Measurements from ENCODE around the gene SIGLEC15.
"Not testable (repeated sequence)": the region's sequence is repeated elsewhere in the genome, so short reads cannot be mapped to it uniquely, and the experiment has no call there.

Gene SIGLEC15, protein sequence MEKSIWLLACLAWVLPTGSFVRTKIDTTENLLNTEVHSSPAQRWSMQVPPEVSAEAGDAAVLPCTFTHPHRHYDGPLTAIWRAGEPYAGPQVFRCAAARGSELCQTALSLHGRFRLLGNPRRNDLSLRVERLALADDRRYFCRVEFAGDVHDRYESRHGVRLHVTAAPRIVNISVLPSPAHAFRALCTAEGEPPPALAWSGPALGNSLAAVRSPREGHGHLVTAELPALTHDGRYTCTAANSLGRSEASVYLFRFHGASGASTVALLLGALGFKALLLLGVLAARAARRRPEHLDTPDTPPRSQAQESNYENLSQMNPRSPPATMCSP

DNA sequence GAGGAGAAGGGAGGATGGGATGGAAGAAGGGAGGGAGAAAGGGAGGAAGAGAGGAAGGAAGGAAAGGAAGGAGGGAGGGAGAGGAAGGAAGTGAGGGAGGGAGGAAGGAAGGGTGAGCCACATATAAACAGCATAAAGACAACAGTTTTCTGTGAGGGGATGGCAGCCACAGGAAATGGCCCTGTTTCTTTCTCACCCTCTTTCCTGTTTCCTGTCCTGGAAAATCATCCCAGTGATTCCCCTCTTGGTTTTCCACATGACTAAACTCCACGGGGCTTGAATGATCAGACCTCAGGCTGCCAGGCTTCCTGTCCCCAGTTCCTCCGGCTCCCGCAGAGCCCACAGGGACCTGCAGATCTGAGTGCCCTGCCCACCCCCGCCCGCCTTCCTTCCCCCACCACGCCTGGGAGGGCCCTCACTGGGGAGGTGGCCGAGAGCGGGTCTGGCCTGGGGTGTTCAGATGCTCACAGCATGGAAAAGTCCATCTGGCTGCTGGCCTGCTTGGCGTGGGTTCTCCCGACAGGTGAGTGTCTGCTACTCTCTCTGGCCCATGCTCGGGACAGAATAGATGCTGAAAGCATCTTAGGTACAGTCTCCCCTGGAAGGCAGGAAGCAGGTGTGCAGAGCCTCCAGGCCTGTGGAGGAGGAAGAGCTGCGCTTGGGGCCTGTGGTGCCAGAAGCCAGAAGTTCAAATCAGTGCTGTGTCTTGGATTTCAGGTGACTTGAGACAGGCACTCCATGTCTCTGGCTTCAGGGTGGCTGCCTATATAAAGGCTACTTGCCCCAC lies at the start of gene SIGLEC15:
Gene SIGLEC15 (plus strand): TSS at position 418 of the 787 bp plus-strand sequence. CDS start 54 bp downstream, at position 472.
- DNase-seq (ENCODE audit: low spot score), result no peak

DNA sequence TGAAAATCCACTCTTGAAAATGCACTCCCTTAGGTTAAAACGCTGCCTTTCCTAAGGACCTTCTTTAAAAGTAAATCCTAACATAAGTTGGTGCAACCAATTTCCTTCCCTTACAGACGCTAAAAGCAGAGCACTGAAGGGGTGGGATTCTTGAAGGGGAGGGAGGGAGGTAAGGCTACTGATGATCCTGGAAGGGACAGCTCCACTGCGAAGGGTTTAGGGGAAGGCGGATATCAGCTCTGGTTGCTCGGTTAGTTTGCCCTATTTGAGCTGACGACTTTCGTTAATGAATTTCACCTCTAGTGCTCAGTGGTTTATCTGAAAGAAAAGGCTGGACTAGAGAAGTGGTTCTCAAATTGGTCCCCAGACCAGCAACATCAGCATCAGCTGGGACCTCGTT lies 49.7 kb upstream of the SIGLEC15 start:
- DNase-seq (ENCODE audit: low spot score), result no peak

DNA sequence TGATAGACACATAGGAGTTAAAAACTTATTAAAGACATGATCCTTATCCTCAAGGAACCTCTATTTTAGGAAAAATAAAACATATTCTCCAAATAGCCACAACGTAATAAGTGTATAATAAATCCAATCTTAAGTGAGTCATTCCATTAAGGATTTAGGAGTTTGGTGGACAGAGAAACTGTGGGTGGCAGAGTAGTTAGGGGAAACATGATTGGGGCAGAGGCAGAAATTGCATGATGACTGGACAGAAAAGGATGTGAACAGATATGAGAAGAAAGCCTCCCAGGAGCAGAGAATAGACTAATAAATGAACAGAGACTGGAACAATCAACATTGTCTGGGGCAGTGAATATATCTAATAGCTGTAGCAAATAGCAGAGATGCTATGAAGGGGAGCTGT lies 48.1 kb upstream of the SIGLEC15 start:
- no peak for DNase-seq (ENCODE audit: low spot score)

DNA sequence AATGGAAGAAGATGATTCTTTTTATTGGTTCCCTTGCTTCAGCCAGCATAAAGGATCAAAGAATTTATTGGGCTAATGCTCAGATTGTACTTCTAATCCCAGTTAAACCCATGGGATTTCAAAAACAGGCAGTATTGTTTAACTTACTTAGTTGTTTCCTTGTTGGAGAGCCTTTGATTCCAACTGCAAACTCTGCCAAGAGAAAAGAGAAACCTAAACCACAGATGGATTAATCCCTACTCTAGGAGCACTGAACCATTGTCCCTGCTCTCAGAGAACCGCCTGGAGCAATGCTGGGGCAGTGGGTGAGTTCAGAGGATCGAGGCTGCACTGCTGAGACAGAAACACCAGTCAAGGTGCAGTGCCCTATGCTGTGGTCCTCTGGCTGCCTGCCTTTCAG lies 44.9 kb upstream of the SIGLEC15 start:
- DNase-seq (ENCODE audit: low spot score), result no peak

DNA sequence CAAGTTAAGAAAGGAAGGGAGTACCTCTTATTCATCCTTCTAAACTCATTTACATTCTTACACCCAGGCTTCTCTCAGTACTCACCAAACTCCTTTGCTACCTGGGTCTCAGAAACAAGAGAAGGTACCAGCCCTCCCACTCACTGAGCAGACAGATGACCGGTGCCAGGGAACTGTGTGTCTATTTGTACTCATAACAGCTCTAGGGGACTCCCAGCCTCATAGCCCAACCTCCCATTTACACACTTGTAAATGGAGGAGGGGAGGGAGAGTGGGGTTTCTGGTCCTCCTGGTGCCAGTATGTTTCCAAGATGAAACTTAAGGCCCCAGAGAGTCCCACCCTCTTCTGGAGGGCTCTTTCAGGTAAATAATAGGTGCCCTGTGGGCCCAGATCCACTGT lies 42.8 kb upstream of the SIGLEC15 start:
- DNase-seq (ENCODE audit: low spot score), result no peak

DNA sequence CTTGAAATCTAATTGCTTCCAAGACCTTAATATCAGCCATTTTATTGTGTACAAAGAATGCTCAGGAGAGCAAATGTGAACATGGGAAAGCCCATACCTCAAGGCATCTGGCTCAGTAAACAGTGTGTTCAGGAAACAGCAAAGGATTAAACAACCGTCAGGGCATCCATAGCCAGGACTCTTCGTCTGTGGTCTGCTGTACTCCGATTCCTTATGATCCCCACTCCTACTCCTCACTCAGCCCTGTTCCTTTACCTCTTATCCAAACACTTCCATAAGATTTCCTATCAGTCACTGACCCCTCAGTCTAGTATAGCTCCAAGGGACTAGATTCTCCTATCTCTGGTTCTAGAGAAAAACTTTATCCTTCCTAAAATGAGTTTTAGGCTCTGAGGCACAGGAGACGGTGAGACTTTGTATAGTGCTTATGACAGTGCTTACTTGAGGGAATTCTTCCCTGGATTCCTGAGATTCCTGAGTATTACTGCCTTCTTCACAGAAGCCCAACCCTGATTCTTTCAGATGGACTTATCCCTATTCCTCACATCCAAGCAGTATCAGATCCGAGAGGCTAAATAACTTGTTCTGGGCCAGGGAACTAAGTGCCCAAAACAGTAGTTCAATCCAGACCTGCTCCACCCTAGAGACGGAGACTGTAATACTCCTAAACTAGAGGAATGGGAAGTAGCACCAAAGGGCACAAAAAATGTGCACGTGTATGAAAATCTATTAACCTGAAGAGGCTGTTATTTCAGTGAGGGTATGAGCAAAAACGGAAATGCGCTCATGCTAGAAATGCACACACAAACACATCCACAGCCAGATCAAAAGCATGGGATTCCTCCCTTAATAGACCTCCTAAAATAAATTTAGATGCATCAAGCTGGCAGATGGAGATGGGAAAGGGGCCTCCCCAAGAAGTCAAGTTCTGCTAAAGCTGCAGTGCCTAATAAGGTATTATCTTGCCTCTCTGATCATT lies 42.1 kb upstream of the SIGLEC15 start:
- no peak for DNase-seq (ENCODE audit: low spot score)

DNA sequence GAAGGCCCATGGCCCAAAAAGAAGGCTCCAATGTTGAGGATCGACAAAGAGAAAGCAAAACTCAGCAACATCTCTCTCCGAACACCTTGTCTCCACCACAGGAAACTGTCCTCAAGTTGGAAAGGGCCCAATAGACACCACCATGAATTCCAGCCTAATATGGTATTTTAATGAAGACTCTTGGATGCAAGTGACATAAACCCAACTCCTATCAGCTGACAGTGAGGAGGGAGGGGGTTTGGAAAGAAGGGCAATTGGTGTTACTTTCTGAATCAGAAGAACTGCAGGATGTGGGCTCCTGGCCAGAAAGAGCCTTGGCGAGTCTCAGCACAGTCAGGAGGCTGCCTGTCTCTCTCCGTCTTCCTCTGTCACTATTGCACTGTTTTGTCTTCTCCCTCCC lies 40.3 kb upstream of the SIGLEC15 start:
- no peak for DNase-seq (ENCODE audit: low spot score)

DNA sequence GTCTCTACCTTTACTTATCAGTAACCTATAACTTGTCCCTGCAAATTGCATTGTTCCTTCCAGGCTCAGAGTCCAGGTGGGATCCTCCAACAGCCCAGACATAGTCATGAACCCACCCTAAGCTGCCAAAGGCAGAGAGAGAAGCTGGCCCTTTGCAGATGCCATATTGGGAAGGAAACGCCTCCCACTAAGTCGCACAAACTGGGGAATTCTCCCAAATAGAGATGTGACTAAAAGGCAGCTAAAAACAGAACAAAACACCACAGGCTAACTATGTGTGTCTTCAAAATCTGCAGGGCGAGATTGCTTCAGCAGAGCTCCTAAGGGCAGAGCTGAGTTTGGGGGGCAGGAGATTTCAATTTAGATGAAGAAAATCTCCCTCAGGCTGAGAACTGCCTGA lies 38.5 kb upstream of the SIGLEC15 start:
- no peak for DNase-seq (ENCODE audit: low spot score)

DNA sequence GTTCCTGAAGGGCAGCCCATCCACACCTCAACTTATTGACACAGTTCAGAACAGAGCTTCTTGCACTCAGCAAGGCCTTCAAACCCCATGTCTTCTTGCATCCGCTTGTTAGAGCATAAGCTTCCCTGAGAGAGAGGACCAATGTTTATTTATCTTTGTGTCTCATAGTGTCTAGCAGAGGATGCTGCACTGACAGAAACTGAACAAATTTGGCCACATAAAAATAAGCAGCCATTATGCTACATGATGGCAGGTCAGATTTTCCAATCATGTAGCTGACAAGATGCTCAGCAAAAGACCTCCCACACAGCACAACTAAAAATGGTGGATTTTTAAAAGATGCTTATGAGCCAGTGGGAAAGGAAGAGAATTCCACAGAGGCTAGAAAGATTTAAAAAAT lies 38.1 kb upstream of the SIGLEC15 start:
- DNase-seq (ENCODE audit: low spot score), result no peak

DNA sequence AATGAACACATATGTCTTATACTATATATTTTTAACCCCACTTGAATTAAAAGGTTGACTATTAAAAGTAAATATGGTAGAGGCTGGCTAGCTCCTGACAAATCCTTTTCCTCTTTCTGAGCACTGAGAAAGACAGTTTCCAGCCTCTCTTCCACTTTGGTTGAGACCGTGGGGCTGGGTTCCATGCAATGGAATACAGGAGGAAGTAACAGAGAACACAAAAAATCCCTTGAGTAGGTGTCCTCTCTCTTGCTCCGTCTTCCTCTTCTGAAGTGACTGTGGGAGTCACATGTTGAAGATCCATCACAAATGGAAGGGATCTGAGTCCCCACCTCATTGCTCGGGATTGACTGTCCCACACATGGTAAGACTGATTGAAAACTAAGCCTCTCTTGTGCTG lies 36.6 kb upstream of the SIGLEC15 start:
- DNase-seq (ENCODE audit: low spot score), result no peak

DNA sequence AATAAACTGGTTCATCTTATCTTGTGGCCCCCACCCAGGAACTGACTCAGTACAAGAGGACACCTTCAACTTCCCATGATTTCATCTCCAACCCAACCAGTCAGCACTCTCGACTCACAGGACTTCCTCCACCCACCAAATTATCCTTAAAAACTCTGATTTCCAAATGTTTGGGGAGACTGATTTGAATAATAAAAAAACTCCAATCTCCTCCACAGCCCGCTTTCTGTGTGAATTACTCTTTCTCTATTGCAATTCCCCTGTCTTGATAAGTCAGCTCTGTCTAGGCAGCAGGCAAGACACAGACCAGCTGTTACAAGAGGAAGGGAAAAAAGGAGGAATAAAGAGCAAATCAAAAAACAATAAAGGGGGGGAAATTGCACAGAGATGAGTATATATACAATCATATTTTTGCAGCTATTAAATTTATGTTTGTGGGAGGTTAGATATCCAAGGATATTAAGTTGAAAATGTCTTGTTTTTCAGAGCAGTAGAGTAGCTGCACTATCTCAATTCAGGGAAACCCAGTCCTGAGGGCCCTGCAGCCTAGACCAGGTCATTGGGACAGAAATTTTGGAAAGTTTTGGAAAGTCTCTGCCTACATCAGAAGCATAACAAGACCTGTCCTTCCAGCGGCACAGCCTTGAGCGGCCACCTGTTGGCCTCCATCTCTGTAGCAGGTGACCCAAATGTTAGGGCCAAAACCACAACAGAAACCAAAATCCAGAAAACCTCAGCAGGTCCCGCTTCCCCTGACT lies 32.8 kb upstream of the SIGLEC15 start:
- DNase-seq (ENCODE audit: low spot score), result no peak

DNA sequence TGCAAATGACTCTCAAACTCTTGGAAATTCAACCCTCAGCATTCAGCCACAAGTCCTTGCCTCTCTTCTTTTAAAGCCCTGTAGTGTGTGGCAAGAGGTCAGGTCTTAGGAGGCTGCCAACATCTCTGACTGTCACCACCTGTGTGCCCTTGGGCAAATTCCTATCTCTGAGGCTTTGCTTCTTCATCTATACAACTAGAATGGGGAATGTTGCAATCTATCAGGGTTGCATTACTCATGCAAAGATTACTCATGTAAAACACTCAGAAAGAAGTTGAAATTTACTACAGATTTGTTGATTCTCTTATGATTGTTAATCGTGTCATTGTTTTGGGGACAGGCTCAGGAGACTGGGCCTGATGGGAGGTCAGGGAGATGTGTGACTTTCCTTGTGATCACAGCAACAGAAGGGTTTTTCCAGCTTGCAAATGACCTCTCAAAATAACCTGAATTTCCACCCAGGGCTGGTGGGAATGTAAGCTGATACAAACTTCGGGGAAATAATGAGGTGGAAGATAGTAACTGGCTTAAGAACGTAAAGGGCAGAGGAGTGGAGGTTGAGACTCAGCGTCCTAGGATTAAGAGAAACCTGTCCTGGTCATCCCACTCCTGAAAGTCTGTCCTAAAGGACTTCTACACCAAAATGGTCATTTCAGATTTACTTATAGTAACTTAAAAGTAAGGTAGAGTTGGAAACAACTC lies 32.1 kb upstream of the SIGLEC15 start:
- DNase-seq (ENCODE audit: low spot score), result no peak

DNA sequence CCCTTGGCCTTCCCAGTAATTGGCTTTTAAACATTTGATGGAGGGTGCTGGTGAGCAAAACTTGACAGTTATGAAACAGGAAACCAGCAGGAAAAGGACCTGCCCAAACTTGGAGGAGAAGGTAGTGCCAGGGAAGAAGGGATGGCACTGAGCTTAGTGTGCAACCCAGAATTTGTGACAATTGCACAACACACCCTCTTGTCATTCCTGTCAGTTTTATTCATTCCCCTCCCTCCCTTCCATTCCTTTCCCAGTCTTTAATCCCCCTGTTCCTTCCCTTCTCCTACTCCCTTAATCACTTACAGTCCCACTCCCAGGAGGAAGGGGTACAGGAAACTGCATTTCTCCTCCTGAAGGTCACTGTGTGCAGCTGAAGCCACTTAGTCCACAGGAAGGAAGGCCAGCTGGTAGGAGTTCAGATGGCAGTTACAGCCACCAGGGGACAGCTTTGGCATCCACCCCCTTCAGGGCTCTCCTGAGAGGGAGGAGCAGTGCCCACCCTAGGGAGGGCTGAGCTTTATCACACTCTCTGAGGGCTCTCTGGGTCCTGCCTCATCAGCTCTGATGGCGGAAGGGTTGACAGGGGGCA lies 24.0 kb upstream of the SIGLEC15 start:
- no peak for DNase-seq (ENCODE audit: low spot score)

DNA sequence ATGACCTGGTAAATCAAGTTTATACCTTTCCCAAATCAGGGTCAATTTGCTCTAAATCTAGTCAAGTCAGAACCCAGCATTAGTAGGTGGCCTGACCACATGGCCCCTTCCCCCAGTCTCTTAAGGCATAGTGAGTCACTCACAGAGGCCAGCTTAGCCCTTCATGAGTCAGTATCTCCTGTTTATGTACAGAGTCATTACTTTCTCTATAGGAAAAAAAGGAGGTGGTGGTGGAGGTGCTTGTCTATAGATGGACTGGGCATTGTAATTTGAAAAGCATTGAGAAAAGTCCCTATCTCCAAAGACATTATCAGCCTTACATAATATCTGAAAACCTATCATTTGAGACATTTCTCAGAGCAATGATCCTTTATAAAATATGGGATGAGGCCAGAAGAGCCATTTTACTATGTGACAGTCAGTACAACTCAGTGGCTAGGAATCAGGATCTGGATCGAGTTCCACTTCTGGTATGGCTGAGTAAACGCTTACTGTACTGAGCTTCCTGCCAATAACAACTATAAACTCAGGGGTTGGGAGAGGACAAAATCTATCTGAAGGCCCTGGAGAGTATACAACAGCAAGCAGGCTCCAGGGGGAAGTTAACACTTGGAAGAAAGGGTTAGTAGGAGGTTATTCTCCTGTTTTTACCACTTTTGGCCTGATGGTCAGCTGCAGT lies 22.5 kb upstream of the SIGLEC15 start:
- no peak for DNase-seq (ENCODE audit: low spot score)

DNA sequence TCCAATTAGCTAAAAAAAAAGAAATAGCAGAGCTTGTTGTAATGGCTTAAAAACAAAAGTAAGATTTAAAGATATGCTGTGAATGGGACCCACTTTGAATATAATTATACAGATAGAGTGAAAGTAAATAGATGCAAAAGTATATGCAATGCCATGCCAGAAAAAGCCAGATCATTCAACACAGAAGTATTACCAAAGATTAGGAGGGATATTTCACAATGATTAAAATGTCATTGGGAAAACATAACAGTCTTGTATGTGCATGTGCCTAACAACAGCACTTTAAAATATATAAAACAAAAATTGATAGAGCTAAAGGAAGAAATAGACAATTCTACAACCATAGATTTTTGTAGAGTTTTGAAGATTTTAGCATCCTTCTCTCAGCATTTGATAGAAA lies 19.9 kb upstream of the SIGLEC15 start:
- no peak for DNase-seq (ENCODE audit: low spot score)

DNA sequence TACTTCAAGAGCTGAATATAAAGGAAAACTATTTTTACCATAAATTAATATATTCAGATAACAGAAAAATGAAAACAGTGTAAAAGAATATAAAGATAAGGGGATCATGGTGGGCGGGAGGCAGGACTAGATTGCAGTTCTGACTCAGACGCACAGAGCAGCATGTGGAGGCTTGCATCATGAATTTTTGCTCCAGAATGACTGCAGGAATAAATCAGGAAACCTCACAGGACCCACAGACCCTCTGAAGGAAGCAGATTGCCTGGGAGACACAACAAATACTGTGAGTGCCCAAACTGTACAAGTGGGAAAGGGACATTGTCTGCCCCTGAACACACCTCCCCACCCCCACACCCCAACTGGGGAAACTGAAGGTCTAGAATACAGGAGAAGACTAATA lies 19.2 kb upstream of the SIGLEC15 start:
- no peak for DNase-seq (ENCODE audit: low spot score)

DNA sequence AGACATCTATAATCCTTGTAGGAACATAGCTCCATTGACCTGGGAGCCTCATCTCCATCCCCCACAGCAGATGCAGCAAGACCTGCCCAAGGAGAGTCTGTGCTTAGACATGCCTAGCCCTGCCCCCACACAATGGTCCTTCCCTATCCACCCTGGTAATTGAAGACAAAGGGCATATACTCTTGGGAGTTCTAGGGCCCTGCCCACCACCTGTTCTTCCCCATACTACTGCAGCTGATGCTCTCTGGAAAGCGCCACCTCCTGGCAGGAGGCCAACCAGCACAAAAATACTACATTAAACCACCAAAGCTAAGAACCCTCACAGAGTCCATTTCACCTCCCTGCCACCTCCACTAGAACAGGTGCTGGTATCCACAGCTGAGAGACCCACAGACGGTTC lies 18.3 kb upstream of the SIGLEC15 start:
- peak; percentile 70 for DNase-seq (ENCODE audit: low spot score)

DNA sequence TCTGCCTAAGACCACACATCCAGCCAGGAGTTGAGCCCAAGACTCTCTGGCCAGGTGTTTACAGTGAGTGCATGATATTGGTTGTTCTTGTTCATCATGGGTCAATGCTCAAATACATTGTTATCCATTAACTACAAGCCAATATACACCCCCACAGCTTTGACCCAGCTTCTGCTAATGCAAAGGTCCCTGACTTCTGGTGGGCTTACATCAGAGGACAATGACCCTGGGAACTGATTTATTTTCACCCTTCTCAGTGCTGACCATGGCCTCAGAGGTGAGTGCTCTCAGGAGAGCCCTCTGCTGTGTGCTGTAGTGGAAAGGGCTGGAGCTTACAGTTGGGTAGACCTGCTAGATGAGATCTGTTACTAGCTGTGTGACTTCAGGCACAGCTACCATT lies 10.7 kb upstream of the SIGLEC15 start:
- DNase-seq (ENCODE audit: low spot score), result not testable (repeated sequence)

DNA sequence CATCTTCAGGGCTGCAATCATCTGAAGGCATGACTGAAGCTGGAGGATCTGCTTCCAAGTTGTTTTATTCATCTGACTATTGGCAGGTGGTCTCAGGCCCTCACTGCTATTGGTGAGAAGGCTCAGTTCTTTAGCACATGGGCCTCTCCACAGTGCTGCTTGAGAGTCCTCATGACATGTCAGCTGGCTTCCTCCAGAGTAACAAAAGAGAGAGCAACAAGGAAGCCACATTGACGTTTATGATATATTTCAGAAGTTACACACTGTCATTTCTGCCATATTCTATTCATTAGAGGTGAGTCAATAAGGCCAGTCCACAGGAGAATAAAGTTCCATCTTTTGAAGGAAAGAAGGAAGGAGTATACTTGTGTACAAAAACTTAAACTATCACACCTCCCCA lies 7.9 kb upstream of the SIGLEC15 start:
- no peak for DNase-seq (ENCODE audit: low spot score)

DNA sequence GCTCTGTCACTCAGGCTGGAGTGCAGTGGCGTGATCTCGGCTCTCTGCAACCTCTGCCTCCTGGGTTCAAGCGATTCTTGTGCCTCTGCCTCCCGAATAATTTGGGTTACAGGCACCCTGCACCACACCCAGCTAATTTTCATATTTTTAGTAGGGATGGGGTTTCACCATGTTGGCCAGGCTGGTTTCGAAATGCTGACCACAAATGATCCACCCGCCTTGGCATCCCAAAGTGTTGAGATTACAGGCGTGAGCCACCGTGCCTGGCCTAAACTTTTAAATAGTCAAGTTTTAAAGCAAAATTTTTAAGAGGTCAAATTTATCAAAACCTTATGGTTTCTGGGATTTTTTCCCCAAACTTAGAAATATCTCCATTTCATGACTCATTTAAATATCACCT lies 6.7 kb upstream of the SIGLEC15 start:
- not testable (repeated sequence) for DNase-seq (ENCODE audit: low spot score)
